ENCODE measurements around the gene TRIM50.
"Not testable (repeated sequence)": the region's sequence is repeated elsewhere in the genome, so short reads cannot be mapped to it uniquely, and the experiment has no call there.

The TRIM50 gene

DNA sequence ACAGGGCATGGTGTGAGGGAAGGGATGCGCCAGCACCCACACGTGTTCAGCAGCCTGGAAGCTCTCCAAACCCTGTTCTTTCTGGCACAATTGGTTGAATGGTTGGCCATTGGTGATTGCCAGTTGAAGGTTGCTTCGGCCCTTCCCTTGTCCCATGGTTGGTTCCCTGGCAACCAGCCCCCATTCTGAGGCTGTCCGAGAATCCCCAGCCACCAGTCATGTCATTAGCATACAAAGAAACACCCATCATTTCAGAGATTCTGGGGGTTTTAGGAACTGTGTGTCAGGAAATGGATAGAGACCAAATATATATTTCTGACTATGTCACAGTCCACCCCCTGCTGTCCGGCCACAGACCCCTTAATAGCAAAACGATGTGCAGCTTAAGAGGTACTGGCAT is 21.9 kb upstream of the TRIM50 start:
- DNase-seq: no peak

DNA sequence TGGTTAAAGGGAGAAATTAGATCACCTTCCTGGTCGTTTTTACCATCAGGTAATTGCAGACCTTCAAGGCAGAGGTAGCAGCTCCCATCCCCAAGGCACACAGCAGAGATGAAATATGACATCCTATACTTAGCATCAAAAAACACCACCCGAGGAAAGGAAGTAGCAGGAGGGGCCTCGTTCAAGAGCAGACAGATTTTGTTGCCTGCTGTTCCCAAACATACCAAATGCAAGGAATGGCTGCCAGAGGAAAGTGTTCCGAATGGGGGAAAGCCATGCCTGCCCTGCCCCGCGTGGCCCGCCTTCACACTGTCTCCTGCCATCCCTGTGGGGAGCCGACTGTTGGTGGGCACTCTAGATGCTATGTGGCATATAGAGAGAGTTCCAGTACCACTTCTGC is 18.1 kb upstream of the TRIM50 start:
- DNase-seq: no peak

DNA sequence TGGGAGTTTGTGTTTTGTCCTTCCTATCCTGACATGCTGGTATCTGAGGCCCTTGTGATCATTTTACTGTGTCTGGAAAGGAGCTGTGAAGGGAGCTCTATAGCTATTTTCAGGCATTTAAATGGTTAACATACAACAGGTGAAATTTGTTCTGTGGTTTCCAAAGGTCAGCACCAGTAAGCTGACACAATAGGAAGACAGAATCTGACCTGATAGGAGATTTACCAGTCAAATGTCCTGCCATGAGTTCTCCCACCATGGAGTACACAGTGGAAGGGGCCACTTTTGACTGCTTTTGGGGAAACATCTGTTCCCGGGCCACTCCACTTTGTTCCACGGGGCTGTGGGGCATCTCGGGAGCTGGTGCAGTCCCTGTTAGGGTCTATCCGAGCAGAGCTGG is 17.7 kb upstream of the TRIM50 start:
- no peak for DNase-seq

DNA sequence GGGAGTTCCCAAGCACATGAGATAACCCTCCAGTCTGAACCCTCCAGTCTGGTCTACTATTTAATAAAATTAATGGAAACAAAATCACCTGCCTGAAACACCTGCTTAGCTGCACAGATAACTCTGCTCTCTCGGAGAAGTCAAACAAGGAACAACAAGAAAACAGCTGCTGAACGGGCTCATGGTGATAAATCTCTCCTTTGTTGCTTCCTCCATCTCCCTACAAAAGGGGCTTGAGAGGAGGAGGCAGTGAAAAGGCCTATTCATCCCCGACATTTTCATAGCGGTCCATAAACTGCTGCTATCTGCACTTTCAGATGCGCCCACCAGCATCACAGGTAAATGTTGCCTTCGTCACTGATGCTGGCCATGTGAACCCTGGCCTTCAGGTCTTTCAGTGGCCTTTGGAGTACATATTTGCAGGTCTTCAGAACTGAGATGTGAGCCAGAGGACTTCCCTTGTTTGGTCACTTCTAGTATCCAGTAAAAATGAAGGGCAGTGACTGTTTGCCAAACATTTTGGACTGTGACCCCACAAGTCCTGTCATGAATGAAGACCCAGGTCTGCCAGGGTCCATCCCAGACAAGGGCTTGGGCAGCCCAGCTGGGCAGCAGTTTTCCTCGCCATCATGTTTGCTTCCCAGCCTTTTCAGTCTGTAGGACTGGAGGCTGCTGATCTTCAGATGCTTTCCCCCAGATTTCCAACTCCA is 15.9 kb upstream of the TRIM50 start:
- DNase-seq: no peak

DNA sequence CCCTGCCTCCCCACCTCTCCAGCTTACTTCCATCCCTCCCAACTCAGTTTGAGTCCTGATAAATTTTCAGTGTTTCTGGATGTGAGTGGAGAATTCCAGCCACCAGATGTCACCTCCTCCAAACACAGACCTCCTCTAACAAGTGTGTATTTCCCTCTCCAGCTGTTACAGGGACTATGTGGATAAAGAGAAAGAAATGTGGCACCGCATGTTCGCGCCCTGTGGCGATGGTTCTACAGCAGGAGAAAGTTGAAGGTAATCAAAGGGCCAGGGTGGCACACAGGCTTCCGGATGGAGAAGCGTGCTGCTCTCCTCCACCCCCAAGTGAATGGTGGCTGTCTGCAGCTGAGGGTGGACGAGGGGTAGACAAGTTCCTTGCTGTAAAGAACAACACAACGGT is 14.8 kb upstream of the TRIM50 start:
- peak; percentile 52 for DNase-seq

DNA sequence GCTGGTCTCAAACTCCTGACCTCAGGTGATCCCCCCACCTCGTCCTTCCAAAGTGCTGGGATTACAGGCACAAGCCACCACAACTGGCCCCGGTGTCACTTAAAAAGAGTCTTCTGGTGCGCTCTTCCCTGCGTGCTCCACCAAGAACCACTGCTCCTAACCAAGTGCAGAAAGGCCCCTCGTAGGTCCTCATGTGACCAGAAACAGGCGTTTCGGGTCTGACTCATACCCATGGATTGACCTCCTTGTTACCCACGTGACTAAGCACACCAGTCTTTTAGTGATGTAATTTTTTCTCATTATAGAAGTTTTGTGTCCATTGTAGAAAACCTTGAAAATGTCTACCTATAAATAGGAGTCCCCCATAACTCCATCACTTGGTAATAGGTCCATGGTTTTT is 14.0 kb upstream of the TRIM50 start:
- no peak for DNase-seq

DNA sequence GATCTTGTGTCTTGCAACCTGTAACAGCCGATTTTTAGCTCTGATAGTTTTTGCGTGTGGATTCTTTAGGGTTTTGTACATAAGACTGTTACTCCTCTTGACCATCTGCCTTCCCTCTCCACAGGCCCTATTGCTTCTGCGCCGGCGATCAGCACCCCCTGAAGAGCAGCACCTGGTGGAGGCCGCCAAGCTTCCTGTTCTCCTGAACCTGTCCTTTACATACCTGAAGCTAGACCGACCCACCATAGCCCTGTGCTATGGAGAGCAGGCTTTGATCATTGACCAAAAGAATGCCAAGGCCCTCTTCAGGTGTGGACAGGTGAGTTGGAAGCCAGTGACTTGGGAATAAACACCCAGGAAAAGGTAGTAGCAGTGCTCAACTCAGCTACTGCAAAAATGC is 12.6 kb upstream of the TRIM50 start:
- no peak for DNase-seq

DNA sequence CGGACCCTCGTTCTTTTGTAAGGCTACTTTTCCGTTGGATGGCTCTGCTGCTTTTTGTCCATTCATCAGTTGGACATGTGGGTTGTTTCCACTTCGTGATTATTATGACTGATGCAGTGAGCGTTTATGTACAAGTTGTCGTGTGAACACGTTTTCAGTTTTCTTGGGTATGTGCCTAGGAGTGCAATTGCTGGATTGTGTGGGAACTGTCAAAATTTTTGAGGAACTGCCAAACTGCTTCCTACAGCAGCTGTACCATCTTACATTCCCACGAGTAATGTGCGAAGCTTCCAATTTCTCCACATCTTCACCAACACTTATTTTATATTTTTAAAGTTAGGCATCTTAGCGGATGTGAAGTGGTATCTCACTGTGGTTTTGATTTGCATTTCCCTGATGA is 10.4 kb upstream of the TRIM50 start:
- no peak for DNase-seq

DNA sequence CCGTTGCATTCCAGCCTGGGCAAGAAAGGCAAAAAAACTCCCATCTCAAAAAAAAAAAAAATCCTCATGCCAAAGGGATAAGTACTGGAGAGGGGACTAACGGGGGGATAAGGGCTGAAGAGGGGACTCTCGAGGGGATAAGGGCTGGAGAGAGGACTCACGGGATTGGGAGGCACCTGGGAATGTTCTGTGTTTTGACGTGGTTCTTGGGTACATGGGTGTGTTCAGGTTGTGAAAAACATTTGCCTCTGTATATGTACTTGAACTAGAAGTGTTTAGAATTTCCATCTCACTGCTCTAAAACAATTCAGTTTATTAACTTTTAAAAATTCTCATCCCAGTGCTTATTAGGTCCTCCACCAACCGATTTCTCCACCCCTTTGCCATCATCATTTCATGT is 4.6 kb upstream of the TRIM50 start:
- no peak for DNase-seq

DNA sequence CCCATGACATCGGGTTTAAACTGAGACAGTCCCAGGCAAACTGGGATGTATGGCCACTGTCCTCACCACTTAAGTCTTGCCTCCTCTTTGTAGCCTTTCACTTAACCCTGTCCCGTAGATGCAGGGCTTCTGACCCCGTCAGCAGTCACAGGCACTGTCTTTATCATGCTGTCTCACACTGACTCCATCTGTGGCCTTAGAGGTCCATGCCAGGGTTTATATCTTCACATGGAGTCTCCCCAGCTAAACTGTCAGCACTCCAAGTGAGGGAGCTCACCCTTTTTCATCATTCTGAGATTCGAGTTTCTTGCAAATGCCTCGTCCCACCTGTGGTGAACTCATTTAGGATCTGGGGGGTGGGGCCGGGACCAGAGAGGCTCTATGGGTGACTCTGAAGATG is 2.9 kb upstream of the TRIM50 start:
- no peak for DNase-seq

DNA sequence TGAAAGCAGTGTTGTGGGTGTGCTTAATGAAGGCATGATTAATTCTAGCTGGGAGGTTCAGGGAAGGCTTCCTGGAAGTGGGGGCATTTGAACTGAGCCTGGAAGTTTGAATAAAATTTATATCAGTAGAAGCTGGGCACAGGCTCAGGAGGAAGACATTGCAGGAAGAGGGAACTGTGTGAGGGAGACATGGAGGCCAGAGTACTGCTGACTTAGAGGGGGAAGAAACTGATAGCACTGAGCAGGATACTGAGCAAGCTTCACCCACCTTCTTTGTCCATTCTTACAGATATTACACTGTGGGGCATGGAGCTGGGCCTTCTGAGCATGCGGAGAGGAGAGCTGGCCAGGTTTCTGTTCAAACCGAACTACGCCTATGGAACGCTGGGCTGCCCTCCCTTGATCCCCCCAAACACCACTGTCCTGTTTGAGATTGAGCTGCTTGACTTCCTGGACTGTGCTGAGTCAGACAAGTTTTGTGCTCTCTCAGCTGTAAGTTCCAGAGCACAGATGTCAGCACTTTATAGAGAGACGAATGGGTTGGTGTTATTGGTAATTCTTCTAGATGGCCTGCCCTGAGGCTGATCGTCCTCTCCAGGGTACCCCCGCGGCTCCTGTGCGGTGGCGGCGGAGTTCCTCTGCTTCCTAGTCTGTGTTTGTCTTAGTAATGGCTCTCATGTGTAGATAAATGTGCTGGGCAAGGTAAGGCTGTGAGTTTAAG is 2.1 kb upstream of the TRIM50 start:
- no peak for DNase-seq

DNA sequence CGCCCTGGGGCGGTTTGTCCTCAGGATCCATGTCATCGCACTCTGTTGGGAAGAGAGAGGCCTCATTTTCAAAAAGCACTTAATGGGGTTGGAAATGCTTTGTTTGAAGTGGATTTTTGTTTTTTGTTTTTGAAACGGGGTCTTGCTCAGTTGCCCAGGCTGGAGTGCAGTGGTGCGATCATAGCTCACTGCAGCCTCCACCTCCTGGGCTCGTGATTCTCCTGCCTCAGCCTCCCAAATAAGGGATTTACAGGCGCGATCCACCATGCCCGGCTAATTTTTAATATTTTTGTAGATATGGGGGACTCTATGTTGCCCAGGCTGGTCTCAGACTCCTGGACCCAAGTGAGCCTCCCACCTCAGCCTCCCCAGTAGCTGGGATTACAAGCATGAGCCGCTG is 814 bp upstream of the TRIM50 start:
- no peak for DNase-seq

DNA sequence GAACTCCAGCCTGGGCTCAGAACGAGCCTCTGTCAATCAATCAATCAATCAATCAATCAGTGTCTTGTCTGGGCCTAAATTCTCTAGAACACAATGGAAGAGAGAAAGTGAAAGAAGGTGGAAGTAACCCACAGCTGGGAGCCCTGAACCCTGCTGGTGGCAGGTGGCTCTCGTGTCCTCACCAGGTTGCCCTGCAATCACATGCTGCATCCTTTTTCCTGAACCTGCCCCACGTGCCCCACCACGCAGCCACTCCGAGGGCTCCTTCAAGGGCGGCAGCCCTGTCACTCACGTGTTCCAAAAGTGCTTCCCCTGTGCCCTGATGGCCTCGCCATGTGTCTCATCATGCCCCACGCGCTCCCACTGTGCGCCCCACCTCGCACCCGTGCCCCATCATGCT is 433 bp downstream of the TRIM50 start:
- not testable (repeated sequence) for DNase-seq

DNA sequence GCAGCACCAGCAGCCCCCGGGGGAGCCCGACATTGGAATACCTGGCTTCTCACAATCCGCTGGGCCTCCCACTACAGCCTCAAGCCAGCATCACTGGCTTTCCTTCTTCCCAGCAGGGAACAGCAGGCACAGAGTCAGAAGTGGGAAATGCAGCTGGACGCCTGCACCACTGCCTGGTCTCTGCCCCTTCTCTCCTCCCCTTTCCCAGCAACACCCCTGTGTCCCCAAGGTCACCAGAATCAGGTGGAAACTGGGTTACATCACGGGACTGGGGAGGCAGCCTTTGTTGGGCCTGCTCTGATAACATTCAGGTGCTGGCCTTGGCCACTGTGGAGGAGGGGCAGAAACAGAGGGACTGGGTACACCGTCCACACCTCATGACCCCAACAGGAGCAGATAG is 2.5 kb downstream of the TRIM50 start:
- DNase-seq: not testable (repeated sequence)

DNA sequence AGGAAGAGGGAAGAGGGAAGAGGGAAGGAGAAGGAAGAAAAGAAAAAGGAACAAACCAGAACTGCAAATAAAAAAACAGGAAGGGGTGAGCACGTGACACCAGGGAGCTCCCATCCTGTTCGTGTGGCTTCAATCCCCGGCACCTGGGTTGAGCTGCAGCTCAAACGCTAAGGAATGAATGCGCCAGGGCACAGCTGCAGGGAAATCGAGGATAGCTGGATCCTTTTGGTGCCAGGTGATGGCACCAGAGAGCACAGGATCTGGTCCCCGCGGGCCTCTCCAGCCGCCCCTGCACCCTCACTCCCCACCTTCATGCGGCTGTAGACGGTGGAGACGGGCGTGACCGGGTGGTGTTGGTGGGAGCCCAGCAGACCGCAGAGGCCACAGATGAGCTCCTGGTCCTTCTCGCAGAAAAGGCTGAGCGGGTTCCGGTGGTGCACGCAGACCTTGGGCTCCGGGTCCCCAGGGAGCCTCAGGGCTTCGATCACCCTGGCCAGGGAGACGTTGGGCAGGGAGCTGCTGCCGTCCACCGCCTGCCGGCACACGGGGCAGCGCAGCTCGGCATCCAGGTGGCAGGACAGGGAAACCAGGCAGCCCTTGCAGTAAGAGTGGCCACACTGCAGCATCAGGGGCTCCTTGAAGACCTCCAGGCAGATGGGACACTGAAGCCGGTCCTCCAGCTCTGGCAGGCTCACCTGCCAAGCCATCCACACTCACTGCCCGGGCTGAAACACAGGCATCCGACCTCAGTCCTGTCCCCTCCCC is 3.6 kb downstream of the TRIM50 start:
- DNase-seq: peak; percentile 83

DNA sequence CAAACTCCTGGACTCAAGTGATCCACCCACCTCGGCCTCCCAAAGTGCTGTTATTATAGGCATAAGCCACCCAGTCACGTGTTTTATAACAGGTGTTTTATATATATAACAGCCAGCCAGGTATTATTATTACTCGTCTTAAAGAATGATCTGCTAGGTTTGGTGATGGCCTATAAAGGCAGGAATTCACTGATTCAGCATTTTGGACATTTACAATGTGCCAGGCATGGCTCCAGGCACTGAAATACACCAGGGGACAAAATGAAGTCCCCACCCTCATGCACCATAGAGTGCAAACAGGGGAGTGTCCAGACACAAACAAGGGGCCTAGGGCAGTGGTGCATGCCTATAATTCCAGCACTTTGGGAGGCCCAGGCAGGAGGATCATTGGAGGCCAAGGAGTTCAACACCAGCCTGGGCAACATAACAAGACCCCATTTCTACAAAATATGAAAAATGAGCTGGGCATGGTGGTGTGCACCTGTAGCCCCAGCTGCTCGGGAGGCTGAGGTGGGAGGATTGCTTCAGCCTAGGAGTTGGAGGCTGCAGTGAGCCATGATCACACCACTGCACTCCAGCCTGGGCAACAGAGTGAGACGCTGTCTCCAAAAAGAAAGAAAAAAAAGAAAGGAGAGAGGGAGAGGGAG is 4.3 kb downstream of the TRIM50 start:
- DNase-seq: not testable (repeated sequence)

DNA sequence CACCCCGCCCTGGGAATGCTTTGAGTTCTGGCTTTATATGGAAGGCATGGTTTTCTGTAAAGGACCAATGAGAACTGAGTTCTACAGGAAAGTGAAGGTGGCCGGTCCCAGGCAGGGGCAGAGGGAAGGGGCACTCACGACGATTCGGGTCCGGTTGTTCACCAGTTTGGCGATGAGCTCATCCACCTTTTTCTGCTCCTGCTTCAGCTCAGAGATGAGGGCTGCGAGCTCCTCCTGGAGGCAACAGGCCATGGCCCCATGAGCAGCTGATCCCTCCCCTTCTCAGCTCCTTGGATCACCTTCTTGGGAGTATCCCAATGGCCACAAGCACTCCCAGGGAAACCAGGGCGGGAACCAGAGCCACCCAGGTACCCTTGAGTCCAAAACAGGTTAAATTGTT is 7.9 kb downstream of the TRIM50 start:
- DNase-seq: not testable (repeated sequence)

DNA sequence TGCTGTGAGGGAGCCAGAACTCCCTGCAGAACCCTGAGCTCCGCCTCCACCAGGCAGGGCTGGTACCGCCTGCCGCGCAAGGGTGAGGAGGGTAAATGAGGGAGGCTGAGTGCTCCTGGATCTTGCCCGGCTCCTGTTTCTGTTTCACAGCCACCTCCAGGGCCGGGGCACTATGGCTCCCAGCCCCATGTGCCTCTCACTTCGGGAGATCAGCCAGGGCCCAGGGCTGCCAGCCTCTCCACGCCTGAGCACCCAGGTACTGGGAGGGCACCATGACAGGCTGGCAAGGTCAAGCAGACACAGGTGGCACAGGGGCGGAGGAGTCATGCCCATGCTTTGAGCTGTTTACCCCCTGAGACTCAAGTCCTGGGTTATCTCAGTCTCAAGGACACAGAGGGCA is 8.3 kb downstream of the TRIM50 start:
- DNase-seq: not testable (repeated sequence)

DNA sequence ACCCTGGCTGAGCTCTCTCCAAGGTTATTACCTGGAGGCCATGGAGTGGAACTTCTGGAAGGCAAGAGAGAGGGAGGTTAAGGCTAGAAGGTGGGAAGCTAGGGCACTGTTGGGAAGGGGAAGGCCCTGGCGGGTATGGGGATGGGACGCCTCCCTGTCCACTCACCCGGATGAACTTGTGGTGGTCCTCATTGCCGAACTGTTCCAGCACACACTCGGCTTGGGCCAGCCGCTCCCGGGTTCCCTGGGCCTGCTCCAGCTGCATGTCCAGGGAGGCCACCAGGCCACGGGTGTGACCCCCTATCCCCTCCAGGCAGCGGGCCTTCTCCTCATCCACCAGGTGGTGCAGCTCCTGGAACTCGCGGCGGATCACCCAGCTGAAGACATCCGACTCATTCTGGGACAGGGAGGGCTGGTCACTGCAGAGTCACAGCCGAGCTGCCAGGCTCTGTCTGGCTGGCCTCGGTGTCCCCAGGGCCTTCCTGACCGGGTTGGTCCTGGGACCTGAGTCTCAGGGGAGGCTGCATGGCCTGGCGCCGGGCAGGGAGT is 9.2 kb downstream of the TRIM50 start:
- not testable (repeated sequence) for DNase-seq

DNA sequence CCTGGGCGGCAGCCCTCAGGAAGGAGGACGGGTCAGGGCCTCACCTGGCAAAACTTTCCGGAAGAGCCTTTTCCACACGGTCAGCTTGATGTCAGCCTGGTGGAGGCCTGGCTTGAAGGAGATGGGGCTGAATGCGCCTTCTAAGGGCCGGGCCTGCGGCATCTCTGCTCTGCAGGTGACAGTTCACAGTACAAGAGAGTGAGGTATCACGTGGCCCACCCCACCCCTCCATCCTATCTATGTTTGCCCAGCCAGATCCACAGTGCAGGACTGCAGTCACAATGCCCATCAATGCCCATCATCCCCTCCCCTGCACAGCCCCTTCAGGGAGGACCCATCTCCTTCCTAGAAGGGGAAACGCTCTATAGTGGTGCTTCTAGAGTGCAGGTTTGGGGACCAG is 11.4 kb downstream of the TRIM50 start:
- no peak for DNase-seq

DNA sequence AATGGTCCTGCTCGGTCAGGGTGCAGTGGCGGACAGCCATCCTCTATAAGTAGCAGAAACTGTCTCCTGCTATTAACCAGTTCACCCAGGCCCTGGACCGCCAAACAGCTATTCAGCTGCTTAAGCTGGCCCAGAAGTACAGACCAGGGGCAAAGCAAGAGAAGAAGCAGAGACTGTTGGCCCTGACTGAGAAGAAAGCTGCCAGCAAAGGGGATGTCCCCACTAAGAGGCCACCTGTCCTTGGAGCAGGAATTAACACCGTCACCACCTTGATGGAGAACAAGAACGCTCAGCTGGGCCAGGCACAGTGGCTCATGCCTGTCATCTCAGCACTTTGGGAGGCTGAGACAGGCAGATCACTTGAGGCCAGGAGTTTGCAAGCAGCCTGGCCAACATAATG is 13.6 kb downstream of the TRIM50 start:
- DNase-seq: no peak

DNA sequence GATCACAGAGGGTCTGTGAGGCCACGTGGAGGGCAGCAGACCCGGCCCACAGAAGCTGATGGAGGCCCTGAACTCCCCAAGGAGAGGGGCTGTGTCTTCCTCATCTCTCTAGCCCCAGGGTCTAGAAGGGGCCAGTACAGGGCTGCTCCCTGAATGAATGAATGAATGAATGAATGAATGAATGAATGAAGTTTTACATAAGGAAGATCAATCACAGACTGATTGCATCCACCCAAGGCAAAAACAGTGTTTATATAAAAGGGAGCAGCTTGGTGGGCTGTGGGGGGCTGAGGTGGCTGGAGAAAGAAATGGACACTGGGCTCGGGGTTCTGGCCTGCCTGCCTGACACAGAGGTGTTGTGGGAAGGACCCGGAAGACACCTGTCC is 14.4 kb downstream of the TRIM50 start:
- no peak for DNase-seq

DNA sequence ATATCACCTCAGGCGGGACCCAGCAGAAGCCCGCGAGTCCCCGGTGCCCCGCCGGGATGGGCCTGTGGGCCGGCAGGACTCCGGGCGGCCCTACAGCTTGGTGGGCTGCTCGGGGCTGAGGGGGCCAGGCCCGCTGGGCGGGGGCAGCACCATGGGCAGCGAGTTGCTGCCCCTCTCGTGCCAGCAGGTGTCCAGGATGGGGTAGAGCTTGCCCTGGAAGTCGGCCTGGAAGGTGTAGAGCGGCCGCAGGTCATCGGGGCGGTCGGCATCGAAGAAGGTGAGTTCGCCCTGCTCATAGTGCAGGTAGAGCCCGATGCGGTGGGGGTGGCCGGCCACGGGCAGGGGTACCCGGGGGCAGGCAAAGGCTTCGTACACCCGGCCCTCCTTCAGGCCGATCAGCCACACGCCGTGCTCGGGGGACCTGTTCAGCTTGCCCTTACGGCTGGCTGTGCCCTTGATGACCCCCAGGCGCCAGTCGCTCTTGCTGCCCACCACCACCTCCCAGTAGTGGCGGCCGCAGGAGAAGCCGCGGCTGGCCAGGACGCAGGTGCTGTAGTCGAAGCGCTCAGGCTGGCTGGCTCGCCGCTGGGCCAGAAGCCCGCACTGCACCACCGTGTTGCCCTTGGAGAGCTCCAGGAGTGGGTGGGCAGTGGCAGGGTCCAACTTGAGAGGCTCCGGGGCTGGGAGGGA is 14.9 kb downstream of the TRIM50 start:
- no peak for DNase-seq
